A549 (cell line): ENCODE measurements around the gene FHIT. TPM values are rescaled to one million over a fixed set of nuclear protein-coding genes. Genes with fewer than 3 reads are reported as not detected.

Experiments used
- ATAC-seq, 2 experiments: fragments of 200-7000 bp in 1 of 2; fragments of >200 bp in 1 of 2; cut with Nextera tagmentation in 1 of 2; cut with Tn5 transposase in 1 of 2; 3 replicates each; pipeline versions ENCODE4 v1.8.0 to v1.9.1; 2018 to 2020; ENCODE audit warnings: mild to moderate bottlenecking in 1 of 2, moderate library complexity in 1 of 2
- CTCF ChIA-PET: fragments of 300-600 bp; sonication (Branson Sonifier 250); formaldehyde crosslinking; extraction: SDS; loops from one replicate; lab custom pipeline; 2021; ENCODE audit warnings: antibody characterized with exemption, inconsistent platforms; lab: Yijun Ruan, JAX
- POLR2A ChIA-PET: fragments of 350-600 bp; formaldehyde crosslinking; extraction: SDS; loops from one replicate; lab custom pipeline; 2021; ENCODE audit warnings: antibody characterized with exemption, inconsistent platforms; lab: Yijun Ruan, JAX
- DNase-seq, 2 experiments: peaks; one replicate each; pipeline versions ENCODE4 v3.0.0 to v3.0.0-alpha.2; 2011 to 2016; ENCODE audit warnings: low read depth in 1 of 2, low spot score in 1 of 2
- FAIRE-seq: peaks from 2 replicates; lab custom pipeline; 2011; peaks lifted over from hg19 to GRCh38; lab: Jason Lieb, UNC
- H3K27ac ChIP-seq, 2 experiments: fragments of >200 bp; sonication (Bioruptor Twin); formaldehyde crosslinking; 3 replicates each; pipeline ENCODE4 v1.5.1; 2016 to 2017
- H3K4me1 ChIP-seq: fragments of >200 bp; sonication (Bioruptor Twin); formaldehyde crosslinking; 3 replicates; pipeline ENCODE4 v1.6.1; 2016
- H3K4me2 ChIP-seq: fragments of >200 bp; sonication (Bioruptor Twin); formaldehyde crosslinking; 3 replicates; pipeline ENCODE4 v1.6.1; 2016
- H3K4me3 ChIP-seq: fragments of >200 bp; sonication (Bioruptor Twin); formaldehyde crosslinking; 3 replicates; pipeline ENCODE4 v1.5.1; 2016
- H3K9me3 ChIP-seq: fragments of >200 bp; sonication (Bioruptor Twin); formaldehyde crosslinking; 3 replicates; pipeline ENCODE4 v1.6.1; 2016
- CEBPB ChIP-seq, 2 experiments: fragments of >200 bp in 1 of 2; sonication (Bioruptor Twin) in 1 of 2; formaldehyde crosslinking in 1 of 2; IDR thresholded peaks; 2 replicates each; pipeline ENCODE4 v1.6.1; 2012 to 2016
- CHD2 ChIP-seq: fragments of 150-350 bp; IDR thresholded peaks from 2 replicates; pipeline ENCODE4 v1.6.1; 2014; ENCODE audit warnings: low read length; ENCODE audit not compliant: partially characterized antibody
- E2F6 ChIP-seq: IDR thresholded peaks from 2 replicates; pipeline ENCODE4 v1.6.1; 2012; ENCODE audit warnings: low read depth, borderline replicate concordance
- EHMT2 ChIP-seq: fragments of 200-600 bp; sonication (generic); IDR thresholded peaks from 2 replicates; pipeline ENCODE4 v1.6.1; 2016; ENCODE audit warnings: antibody characterized with exemption, low read depth, mild to moderate bottlenecking, moderate library complexity
- EP300 ChIP-seq, 2 experiments: fragments of >200 bp; sonication (Bioruptor Twin); formaldehyde crosslinking; IDR thresholded peaks; 2 replicates in 1 of 2; 3 replicates in 1 of 2; pipeline ENCODE4 v1.6.1; 2016 to 2017
- FOSL2 ChIP-seq, 2 experiments: fragments of 450-650 bp in 1 of 2; fragments of >200 bp in 1 of 2; sonication (Bioruptor Twin) in 1 of 2; formaldehyde crosslinking; IDR thresholded peaks; 2 replicates each; pipeline versions ENCODE4 v1.5.0 to v1.6.1; 2016 to 2020; ENCODE audit warnings: mild to moderate bottlenecking in 1 of 2, moderate library complexity in 1 of 2
- HDAC2 ChIP-seq: fragments of 200-600 bp; sonication (generic); IDR thresholded peaks from 2 replicates; pipeline ENCODE4 v1.6.1; 2016
- HES2 ChIP-seq: fragments of >200 bp; sonication (Bioruptor Twin); formaldehyde crosslinking; IDR thresholded peaks from 2 replicates; pipeline ENCODE4 v1.6.1; 2016
- JUNB ChIP-seq: fragments of >200 bp; sonication (Bioruptor Twin); formaldehyde crosslinking; IDR thresholded peaks from 2 replicates; pipeline ENCODE4 v1.6.1; 2016
- KDM5A ChIP-seq: fragments of 200-600 bp; sonication (generic); IDR thresholded peaks from 2 replicates; pipeline ENCODE4 v1.6.1; 2016; ENCODE audit warnings: antibody characterized with exemption, mild to moderate bottlenecking
- MAX ChIP-seq: IDR thresholded peaks from 2 replicates; pipeline ENCODE4 v1.6.1; 2012
- NFE2L2 ChIP-seq: fragments of 150-350 bp; conservative IDR thresholded peaks from 2 replicates; pipeline ENCODE4 v1.6.1; 2014; ENCODE audit warnings: low read length
- NR3C1 ChIP-seq: fragments of >200 bp; sonication (Bioruptor Twin); formaldehyde crosslinking; IDR thresholded peaks from 3 replicates; pipeline ENCODE4 v1.6.1; 2017
- PBX3 ChIP-seq: IDR thresholded peaks from 2 replicates; pipeline ENCODE4 v1.6.1; 2012
- PHF8 ChIP-seq: fragments of 200-600 bp; sonication (generic); IDR thresholded peaks from 2 replicates; pipeline ENCODE4 v1.6.1; 2016; ENCODE audit warnings: low read depth, mild to moderate bottlenecking, antibody characterized with exemption, moderate library complexity, borderline replicate concordance
- RAD21 ChIP-seq, 2 experiments: fragments of >200 bp in 1 of 2; sonication (Bioruptor Twin) in 1 of 2; formaldehyde crosslinking in 1 of 2; IDR thresholded peaks in 1 of 2; conservative IDR thresholded peaks in 1 of 2; 2 replicates in 1 of 2; 3 replicates in 1 of 2; pipeline ENCODE4 v1.6.1; 2012 to 2018; ENCODE audit warnings: inconsistent platforms in 1 of 2
- RCOR1 ChIP-seq: fragments of 150-350 bp; IDR thresholded peaks from 2 replicates; pipeline ENCODE4 v1.6.1; 2014; ENCODE audit warnings: antibody characterized with exemption, low read length, low read depth
- RFX5 ChIP-seq: fragments of 450-650 bp; IDR thresholded peaks from 2 replicates; pipeline ENCODE4 v1.7.1; 2014; ENCODE audit warnings: antibody characterized with exemption, mild to moderate bottlenecking, moderate library complexity
- SMC3 ChIP-seq: fragments of >200 bp; sonication (Bioruptor Twin); formaldehyde crosslinking; IDR thresholded peaks from 3 replicates; pipeline ENCODE4 v1.6.1; 2018; ENCODE audit warnings: inconsistent platforms
- SREBF2 ChIP-seq: fragments of 450-650 bp; IDR thresholded peaks from 2 replicates; pipeline ENCODE4 v1.6.1; 2014; ENCODE audit warnings: mild to moderate bottlenecking, moderate library complexity
- TFCP2L1 ChIP-seq: fragments of 250-450 bp; sonication (Bioruptor Pico); IDR thresholded peaks from 2 replicates; pipeline ENCODE4 v1.5.0; 2021; ENCODE audit warnings: mild to moderate bottlenecking
- TP53 ChIP-seq: fragments of 250-450 bp; sonication (Bioruptor Pico); IDR thresholded peaks from 2 replicates; pipeline ENCODE4 v1.5.0; 2021; ENCODE audit warnings: mild to moderate bottlenecking, moderate library complexity
- ZC3H11A ChIP-seq: fragments of 450-650 bp; IDR thresholded peaks from 2 replicates; pipeline ENCODE4 v1.6.1; 2014; ENCODE audit warnings: antibody characterized with exemption, mild to moderate bottlenecking
- ZFP36 ChIP-seq: fragments of 450-650 bp; IDR thresholded peaks from 2 replicates; pipeline ENCODE4 v1.6.1; 2014; ENCODE audit warnings: borderline replicate concordance; ENCODE audit not compliant: partially characterized antibody
- ZNF302 ChIP-seq: fragments of 250-450 bp; sonication (Bioruptor Pico); IDR thresholded peaks from 2 replicates; pipeline ENCODE4 v1.9.0; 2021; ENCODE audit warnings: inconsistent platforms, mild to moderate bottlenecking, moderate library complexity
- WGBS: methylation state at CpG from one replicate; pipeline ENCODE4 v1.1.6; 2017; ENCODE audit errors: missing lambda C conversion rate; 5-methylcytosine and 5-hydroxymethylcytosine counted together
- polyA plus RNA-seq, 4 experiments: library from polyadenylated mRNA; depleted of rRNA in 3 of 4; stranded (reverse); fragments of >200 nt; fragmentation: RNase III in 1 of 4; extraction: RNeasy Plus Mini Kit Qiagen cat#74134 plus additional on column Dnase treatment in 1 of 4; gene quantifications; 2 replicates in 3 of 4; 3 replicates in 1 of 4; pipeline ENCODE4 v1.2.3, GENCODE V29; 2011 to 2017

FHIT gene
- polyA plus RNA-seq, 2 of the 4 experiments (the other 2 are of a cell fraction): 0.76 to 0.92 TPM

- Histone ChIP-seq H3K4me2 (no peak overlapping the region), H3K9me3 (no peaks in the 10 kb centered on the region), H3K4me3 (no peak overlapping the region), H3K4me1 (no peaks in the 10 kb centered on the region), H3K27ac (no peak overlapping the region)
- ChIA-PET CTCF (no interaction called here), POLR2A (no interaction called here)
- FAIRE-seq (no peak), DNase-seq (no peak), ATAC-seq (no peak)
- TF ChIP-seq PHF8 (no peak), KDM5A (no peak), RAD21 (conservative IDR thresholded peaks at IDR 0.05 in 1 of 2, IDR thresholded peaks at IDR 0.05 in 1 of 2) (no peak), FOSL2 (IDR thresholded peaks at IDR 0.05) (no peak), FOSL2 (CRISPR knock-in tag; IDR thresholded peaks at IDR 0.05) (no peak), CHD2 (no peak), NFE2L2 (no peak), ZC3H11A (no peak)
- WGBS: 22% methylated on average over 3 of the region's 3 CpGs
Observed at GRCh38 chr3:60986552-60986951, 264.7 kb downstream of the FHIT start.

- DNase-seq: no peak
- Histone ChIP-seq H3K4me2 (no peak overlapping the region), H3K9me3 (no peaks in the 10 kb centered on the region), H3K4me3 (no peak overlapping the region), H3K27ac (no peak overlapping the region), H3K4me1 (no peaks in the 10 kb centered on the region)
- TF ChIP-seq NFE2L2 (no peak), PBX3 (no peak), HDAC2 (no peak), TP53 (CRISPR knock-in tag) (no peak), TFCP2L1 (no peak), ZNF302 (CRISPR knock-in tag) (no peak), ZFP36 (no peak)
- TF ChIP-seq, all 56 proteins: peak for 0
- no peak for ATAC-seq
- FAIRE-seq: no peak
- ChIA-PET CTCF (no interaction called here), POLR2A (no interaction called here)
- WGBS: 32% methylated on average over 1 of the region's 1 CpG
Observed at GRCh38 chr3:60983906-60984305, 267.3 kb downstream of the FHIT start.

- CTCF ChIA-PET: no interaction called here
- H3K4me3 ChIP-seq: no peak overlapping the region
- TF ChIP-seq EHMT2 (no peak), SREBF2 (no peak), EP300 (IDR thresholded peaks at IDR 0.05) (no peak), JUNB (no peak), HDAC2 (no peak), CEBPB (IDR thresholded peaks at IDR 0.05) (no peak), RFX5 (no peak), HES2 (no peak), E2F6 (no peak), NFE2L2 (no peak), KDM5A (no peak), MAX (no peak), TFCP2L1 (no peak), FOSL2 (IDR thresholded peaks at IDR 0.05) (no peak), FOSL2 (CRISPR knock-in tag; IDR thresholded peaks at IDR 0.05) (no peak), NR3C1 (no peak), ZNF302 (CRISPR knock-in tag) (no peak), SMC3 (no peak), RCOR1 (no peak)
- H3K27ac ChIP-seq: no peak overlapping the region
- no peak for ATAC-seq
- H3K9me3 ChIP-seq: no peaks in the 10 kb centered on the region
- 14% methylated on average over 1 of the region's 1 CpG for WGBS
- no peaks in the 10 kb centered on the region for H3K4me1 ChIP-seq
- FAIRE-seq: no peak
- POLR2A ChIA-PET: no interaction called here
- H3K4me2 ChIP-seq: no peak overlapping the region
- DNase-seq: no peak
Observed at GRCh38 chr3:60980342-60980692, 270.9 kb downstream of the FHIT start.
